NCI-H1092 treated with DMSO at 0.1 percent for 48 hours (cell line): ENCODE results near the gene MAP4K2.

Experiments
- DNase-seq: peaks from one replicate; lab custom pipeline; 2025; lab: John Stamatoyannopoulos, UW

The MAP4K2 gene

DNA sequence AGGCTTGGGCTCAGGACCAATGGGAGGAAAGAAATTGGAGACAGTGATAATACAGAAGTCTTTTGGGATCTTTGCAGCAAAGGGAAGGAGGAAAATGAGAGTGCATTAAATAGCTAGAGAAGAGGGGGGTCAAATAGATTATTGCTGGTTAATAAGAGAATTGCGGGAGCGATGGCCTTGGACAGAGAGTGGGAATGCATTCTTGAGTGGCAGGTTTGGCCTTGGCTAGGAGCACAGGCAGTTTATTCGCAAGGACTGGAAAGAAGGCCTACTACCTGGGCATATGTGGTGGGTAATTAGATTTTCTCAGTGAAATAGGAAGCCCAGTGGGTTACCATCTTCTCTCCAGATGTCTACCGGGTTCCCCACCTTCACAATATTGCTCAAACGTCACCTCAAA, 10.8 kb upstream of the MAP4K2 start:
- DNase-seq: no peak

GRCh38 chr11:64810891-64811272, 7.9 kb upstream of the MAP4K2 start:
- DNase-seq: no peak

DNA sequence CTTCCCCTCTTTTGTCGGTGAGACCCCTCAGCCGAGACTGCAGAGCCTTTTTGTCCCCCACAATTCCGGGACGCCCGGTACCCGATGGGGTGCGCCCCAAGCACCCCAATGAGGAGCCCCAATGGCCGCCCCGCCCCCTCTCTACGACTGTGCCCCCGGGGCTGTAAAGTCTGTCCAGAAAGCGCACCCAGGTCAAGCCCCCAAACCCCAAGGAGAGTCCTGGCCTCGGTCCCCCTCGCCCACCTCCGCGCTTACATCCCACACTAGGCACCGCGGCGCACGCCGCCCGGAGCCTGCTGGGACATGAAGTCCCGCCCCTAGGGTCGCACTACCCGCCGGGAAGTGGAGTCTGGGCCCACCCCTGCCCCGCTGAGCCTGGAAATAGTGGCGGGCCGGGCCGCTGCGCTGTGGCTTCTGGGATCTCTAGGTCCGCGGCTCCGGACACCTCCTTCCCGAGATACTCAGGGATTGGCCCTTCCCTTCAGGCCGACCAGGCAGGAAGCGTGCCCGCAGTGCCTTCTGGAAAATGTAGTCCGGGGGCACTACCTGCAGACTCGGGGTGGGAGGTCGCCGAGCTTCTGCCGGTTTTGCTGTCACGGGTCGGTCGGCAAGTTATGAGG, 7.4 kb upstream of the MAP4K2 start, which contains the start of gene MEN1:
TSS of gene MEN1 (minus strand) at position 281 of the 620 bp plus-strand sequence. CDS start 442 bp downstream, outside the sequence.
- peak; percentile 99 for DNase-seq

- no peak for DNase-seq
These were observed 6.8 kb upstream of the MAP4K2 start for GRCh38 chr11:64809781-64810241.

- DNase-seq: no peak
These were observed 2.5 kb upstream of the MAP4K2 start for GRCh38 chr11:64805481-64805880.

DNA sequence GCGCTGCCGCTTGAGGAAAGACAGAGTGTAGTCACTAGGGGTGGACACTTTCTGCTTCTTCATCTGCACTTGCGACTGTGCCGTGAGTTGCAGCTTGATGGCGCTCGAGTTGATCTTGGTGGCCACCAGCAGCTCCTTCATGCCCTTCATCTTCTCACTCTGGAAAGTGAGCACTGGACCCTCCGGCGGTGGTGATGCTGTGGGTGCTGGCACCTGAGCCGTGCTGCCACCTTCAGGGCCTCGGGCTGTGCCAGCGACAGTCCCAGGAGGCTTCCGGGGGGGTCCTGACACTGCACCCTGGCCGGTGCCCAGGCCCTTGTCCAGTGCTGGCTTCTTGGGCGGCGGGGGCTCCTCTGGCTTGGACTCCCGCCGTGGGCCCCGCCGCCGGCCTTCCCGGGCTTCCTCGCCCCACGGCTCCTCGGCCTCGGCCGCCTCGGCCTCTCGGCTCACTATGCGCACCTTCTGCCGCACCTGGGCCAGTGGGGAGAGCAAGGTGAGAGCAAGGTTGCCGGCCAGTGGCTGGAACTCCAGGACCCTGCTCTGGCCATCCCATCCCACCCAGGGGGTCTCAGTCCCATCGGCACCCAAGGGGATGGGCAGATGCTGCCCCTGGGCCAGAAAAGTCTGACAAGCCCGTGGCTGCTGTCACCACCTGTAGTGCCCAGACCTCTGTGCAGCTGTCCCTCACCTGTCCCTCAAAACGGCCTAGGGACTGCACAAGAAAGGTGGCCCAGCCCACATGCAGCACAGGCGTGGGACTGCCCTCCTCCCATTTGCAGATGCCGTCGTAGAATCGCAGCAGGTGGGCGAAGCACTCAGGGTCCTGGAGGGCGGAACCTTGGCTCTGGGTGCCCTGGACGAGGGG, 1.6 kb upstream of the MAP4K2 start:
- DNase-seq: no peak

- no peak for DNase-seq
These were observed 882 bp upstream of the MAP4K2 start for GRCh38 chr11:64803846-64804345.

DNA sequence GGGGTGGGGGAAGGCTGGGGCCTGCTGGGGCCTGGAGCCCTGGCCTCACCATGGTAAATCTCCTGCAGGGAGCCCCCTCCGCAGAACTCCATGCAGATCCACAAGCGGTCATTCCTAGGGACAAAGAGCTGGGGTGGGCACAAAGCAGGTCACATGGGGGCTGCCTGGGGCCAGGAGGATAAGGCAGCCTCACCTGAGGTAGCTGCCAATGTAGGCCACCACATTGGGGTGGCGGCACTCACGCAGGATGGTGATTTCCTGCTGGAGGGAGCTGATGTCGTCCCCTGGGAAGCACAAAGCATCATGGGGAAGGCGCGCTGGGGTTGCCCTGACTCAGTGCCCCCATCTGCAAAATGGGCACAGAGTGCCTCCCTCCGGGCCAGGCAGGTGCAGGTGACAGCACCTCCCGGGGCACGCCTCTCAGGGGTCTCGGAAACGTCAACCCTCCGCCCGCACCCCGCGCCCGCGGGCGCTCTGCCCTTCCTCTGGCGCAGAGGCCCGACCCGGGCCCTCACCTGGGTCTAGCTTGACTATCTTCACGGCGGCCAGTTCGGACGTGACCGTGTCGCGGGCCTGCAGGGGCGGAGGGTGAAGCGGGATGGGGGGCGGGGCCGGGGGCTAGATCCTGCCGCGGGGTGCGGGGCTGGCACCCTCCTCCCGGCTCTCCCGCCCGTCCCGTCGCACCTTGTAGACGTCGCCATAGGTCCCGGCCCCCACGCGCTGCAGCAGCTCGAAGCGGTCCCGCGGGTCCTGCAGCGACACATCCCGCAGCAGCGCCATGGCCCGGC, 450 bp downstream of the MAP4K2 start:
- no peak for DNase-seq

GRCh38 chr11:64801561-64802369, 1.2 kb downstream of the MAP4K2 start:
- DNase-seq: no peak

GRCh38 chr11:64801158-64801464, 1.9 kb downstream of the MAP4K2 start:
- DNase-seq: no peak

- no peak for DNase-seq
These were observed 2.5 kb downstream of the MAP4K2 start for GRCh38 chr11:64800303-64801157.

DNA sequence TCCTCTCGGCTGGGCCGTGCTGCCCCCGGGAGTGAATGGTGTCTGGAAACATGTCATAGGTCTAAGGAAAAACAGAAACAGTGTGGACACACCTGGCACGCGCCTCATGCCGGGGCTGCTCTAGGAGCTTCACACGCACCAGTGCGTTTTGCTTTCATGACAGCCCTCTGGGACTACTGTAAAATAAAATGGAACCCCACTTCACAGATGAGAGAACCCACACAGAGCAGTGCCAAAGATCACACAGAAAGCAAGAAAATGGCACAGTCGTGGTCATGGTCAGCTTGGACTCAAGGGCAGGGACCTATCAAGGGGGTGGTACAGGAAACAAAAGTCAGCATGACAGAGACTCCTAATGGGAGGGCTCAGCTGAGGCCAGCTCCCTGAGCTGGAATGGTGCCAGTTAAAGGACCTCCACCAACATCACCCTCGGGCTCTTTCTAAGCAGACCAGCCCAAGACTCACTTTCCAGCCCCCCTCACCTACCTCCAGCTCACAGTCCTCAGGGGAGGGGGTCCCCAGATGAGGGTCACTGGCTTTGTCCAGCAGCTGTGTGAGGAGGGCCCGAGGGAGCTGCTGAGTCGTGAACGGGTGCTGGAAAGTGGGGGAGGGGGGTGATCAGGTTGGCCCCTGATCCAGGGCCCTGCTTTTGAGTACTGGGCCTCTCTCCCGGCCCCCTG, 3.3 kb downstream of the MAP4K2 start:
- DNase-seq: peak; percentile 65

GRCh38 chr11:64799256-64799622, 3.8 kb downstream of the MAP4K2 start:
- no peak for DNase-seq

- DNase-seq: no peak
These were observed 6.1 kb downstream of the MAP4K2 start for GRCh38 chr11:64796757-64797541.

DNA sequence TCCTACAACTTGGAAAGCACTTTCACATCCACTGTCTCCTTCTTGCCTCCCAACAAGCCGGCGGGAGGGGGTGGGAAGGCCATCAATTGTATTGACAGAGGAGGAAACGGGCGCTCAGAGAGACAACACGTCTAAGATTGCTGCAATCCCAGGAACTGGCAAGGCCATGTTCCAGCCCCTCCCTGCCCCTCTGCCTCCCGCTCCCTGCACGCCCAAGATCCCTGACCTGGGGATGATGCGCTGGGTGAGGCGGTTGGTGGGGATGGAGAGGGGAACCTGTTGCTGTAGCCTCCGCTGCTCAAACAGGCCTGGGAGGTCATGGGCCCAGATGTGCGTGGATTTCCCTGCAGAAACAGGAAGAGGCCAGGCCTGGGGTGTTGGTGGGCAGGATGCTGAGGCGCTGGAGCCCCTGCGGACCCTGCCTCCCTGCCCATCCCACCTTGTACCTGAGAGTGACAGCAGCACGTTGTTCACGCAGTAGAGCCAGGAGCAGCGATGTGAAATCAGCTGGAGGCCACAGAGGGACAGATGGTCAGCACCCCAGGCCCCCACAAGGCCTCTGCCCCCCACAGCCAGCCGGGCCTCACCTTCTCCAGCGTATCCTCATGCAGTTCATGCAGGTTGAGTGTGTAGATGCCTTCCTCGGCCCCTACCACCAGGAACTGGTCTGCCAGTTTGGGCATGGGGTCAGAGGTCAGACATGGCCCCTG, 6.8 kb downstream of the MAP4K2 start:
- DNase-seq: no peak

DNA sequence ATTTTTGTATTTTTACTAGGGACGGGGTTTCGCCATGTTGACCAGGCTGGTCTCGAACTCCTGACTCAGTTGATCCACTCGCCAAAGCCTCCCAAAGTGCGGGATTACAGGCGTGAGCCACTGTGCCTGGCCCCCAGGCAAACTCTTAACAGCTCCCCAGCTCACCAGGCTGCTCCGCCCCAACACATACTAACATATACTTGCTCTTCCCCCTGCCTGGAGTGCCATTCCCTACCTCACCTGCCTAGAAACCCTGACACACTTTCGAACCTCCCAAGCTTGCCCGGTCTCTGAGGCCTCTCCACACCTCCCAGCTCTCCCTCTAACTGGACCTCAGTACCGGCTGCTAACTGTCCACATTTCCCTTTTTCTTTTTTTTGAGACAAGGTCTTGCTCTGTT, 8.5 kb downstream of the MAP4K2 start:
- no peak for DNase-seq

- no peak for DNase-seq
These were observed 9.5 kb downstream of the MAP4K2 start for GRCh38 chr11:64793271-64794160.

DNA sequence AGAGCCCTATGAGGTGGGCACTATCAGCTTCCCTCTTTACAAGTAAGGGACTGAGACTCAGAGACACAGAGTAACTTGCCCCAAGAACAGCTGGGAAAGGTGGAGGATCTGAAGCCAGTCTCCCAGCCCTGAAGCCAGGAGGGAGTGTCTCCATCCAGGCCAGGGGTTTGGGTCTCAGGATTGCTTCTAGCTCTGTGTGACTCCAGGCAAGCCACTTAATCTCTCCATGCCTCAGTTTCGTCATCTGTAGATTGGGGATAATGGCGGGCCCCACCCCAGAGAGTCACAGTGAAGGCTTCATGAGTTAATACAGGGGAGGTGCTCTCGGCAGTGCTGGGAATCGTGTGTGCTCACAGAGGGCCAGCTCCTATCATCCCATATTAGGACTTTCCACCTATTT, 10.5 kb downstream of the MAP4K2 start:
- no peak for DNase-seq
